GM12878 (cell line): ENCODE measurements around the gene SCD5. TPM values are rescaled to one million over a fixed set of nuclear protein-coding genes. Genes with fewer than 3 reads are reported as not detected.

ENCODE experiments used
- ATAC-seq: fragments of 200-7000 bp; cut with Tn5 transposase; 3 replicates; pipeline ENCODE4 v1.9.1; 2020; ENCODE audit warnings: mild to moderate bottlenecking, moderate library complexity
- BruUV-seq: library from RNA; stranded (reverse); fragments of 400-500 nt; replicated peaks from 2 replicates; lab custom pipeline; 2021; lab: Mats Ljungman, UMichigan
- CTCF ChIA-PET: fragments of 300-600 bp; sonication (Branson Sonifier 250); formaldehyde crosslinking; extraction: SDS; loops from one replicate; lab custom pipeline; 2021; ENCODE audit warnings: inconsistent platforms; lab: Yijun Ruan, JAX
- POLR2A ChIA-PET: fragments of 350-600 bp; formaldehyde crosslinking; extraction: SDS; loops from one replicate; lab custom pipeline; 2021; ENCODE audit warnings: inconsistent platforms; lab: Charles Lee
- RAD21 ChIA-PET: fragments of 300-600 bp; sonication (Branson Sonifier 250); formaldehyde crosslinking; loops from one replicate; lab custom pipeline; 2023; ENCODE audit warnings: antibody characterized with exemption; ENCODE audit not compliant: unreplicated experiment; lab: Charles Lee
- SMC1A ChIA-PET: fragments of 300-600 bp; sonication (Branson Sonifier 250); formaldehyde crosslinking; loops from one replicate; lab custom pipeline; 2023; ENCODE audit not compliant: unreplicated experiment, uncharacterized antibody; lab: Charles Lee
- DNase-seq: peaks from one replicate; pipeline ENCODE4 v3.0.0-alpha.2; 2011; ENCODE audit warnings: low read depth, low spot score
- FAIRE-seq: peaks from 3 replicates; lab custom pipeline; 2011; peaks lifted over from hg19 to GRCh38; lab: Jason Lieb, UNC
- H2AFZ ChIP-seq: 2 replicates; pipeline ENCODE4 v1.6.0; 2011; ENCODE audit warnings: low read depth, low read length, control low read depth; ENCODE audit not compliant: control insufficient read depth
- H3K27ac ChIP-seq: 2 replicates; pipeline ENCODE4 v1.5.1; 2011; ENCODE audit warnings: control low read depth; ENCODE audit not compliant: control insufficient read depth, insufficient read depth
- H3K27me3 ChIP-seq, 2 experiments: replicated peaks in 1 of 2; 2 replicates each; pipeline versions ENCODE4 v1.6.0 to v1.6.1; 2011; ENCODE audit warnings: low read length in 1 of 2; ENCODE audit not compliant: control insufficient read depth in 2 of 2, insufficient read depth in 2 of 2
- H3K36me3 ChIP-seq, 2 experiments: 2 replicates each; pipeline ENCODE4 v1.5.1; 2011; ENCODE audit warnings: low read length in 1 of 2; ENCODE audit not compliant: control insufficient read depth in 2 of 2, insufficient read depth in 2 of 2
- H3K4me1 ChIP-seq: 2 replicates; pipeline ENCODE4 v1.6.1; 2011; ENCODE audit warnings: mild to moderate bottlenecking, low read length, moderate library complexity, mixed read lengths; ENCODE audit not compliant: control insufficient read depth, insufficient read depth
- H3K4me2 ChIP-seq: 2 replicates; pipeline ENCODE4 v1.6.0; 2011; ENCODE audit warnings: control low read depth; ENCODE audit not compliant: control insufficient read depth, insufficient read depth
- H3K4me3 ChIP-seq: fragments of 200-600 bp; sonication (generic); 2 replicates; pipeline ENCODE4 v1.5.1; 2016
- H3K79me2 ChIP-seq: 2 replicates; pipeline ENCODE4 v1.6.0; 2011; ENCODE audit warnings: low read length; ENCODE audit not compliant: control insufficient read depth, insufficient read depth
- H3K9ac ChIP-seq: 2 replicates; pipeline ENCODE4 v1.8.0; 2011; ENCODE audit warnings: low read length, control low read depth, mixed read lengths; ENCODE audit not compliant: control insufficient read depth, insufficient read depth
- H3K9me3 ChIP-seq: replicated peaks from 3 replicates; pipeline ENCODE4 v1.5.1; 2011; ENCODE audit warnings: mild to moderate bottlenecking, low read length; ENCODE audit not compliant: control insufficient read depth, insufficient read depth
- H4K20me1 ChIP-seq: 2 replicates; pipeline ENCODE4 v1.6.0; 2011; ENCODE audit not compliant: control insufficient read depth, insufficient read depth
- ATF7 ChIP-seq: fragments of 450-650 bp; IDR thresholded peaks from 2 replicates; pipeline ENCODE4 v1.6.1; 2016; ENCODE audit warnings: low read depth, mild to moderate bottlenecking
- GATAD2B ChIP-seq: fragments of 450-650 bp; conservative IDR thresholded peaks from 2 replicates; pipeline ENCODE4 v1.6.1; 2017; ENCODE audit warnings: low read depth, mild to moderate bottlenecking, moderate library complexity
- KDM1A ChIP-seq: fragments of 200-600 bp; sonication (generic); IDR thresholded peaks from 2 replicates; pipeline ENCODE4 v1.6.1; 2016; ENCODE audit warnings: borderline replicate concordance
- MEF2B ChIP-seq: fragments of 450-650 bp; IDR thresholded peaks from 2 replicates; pipeline ENCODE4 v1.6.1; 2018; ENCODE audit warnings: mild to moderate bottlenecking, moderate library complexity; ENCODE audit not compliant: partially characterized antibody, poor library complexity, severe bottlenecking
- POLR2A ChIP-seq: IDR thresholded peaks from 2 replicates; pipeline ENCODE4 v1.6.1; 2011; ENCODE audit warnings: low read depth, mild to moderate bottlenecking, low read length
- RAD21 ChIP-seq: IDR thresholded peaks from 2 replicates; pipeline ENCODE4 v1.6.1; 2011; ENCODE audit warnings: mild to moderate bottlenecking, low read depth, low read length, moderate library complexity; ENCODE audit not compliant: insufficient read depth
- SPI1 ChIP-seq: IDR thresholded peaks from 2 replicates; pipeline ENCODE4 v1.6.1; 2011; ENCODE audit warnings: low read depth, mild to moderate bottlenecking, low read length, moderate library complexity, borderline replicate concordance; ENCODE audit not compliant: insufficient read depth
- SREBF2 ChIP-seq: IDR thresholded peaks from 2 replicates; pipeline ENCODE4 v1.6.1; 2012; ENCODE audit warnings: mild to moderate bottlenecking, low read length
- STAT1 ChIP-seq: fragments of 450-650 bp; conservative IDR thresholded peaks from 2 replicates; pipeline ENCODE4 v1.6.1; 2014; ENCODE audit warnings: antibody characterized with exemption, mild to moderate bottlenecking
- ZNF274 ChIP-seq: IDR thresholded peaks from one replicate; pipeline ENCODE4 v1.8.0; 2011; ENCODE audit not compliant: insufficient read length, insufficient read depth
- ZNF592 ChIP-seq: fragments of 450-650 bp; IDR thresholded peaks from 2 replicates; pipeline ENCODE4 v1.6.1; 2017; ENCODE audit warnings: mild to moderate bottlenecking, moderate library complexity
- WGBS: methylation state at CpG from one replicate; pipeline ENCODE4 v1.1.6; 2016; ENCODE audit warnings: low lambda C conversion rate; ENCODE audit not compliant: insufficient replicate concordance, insufficient coverage; ENCODE audit errors: missing lambda C conversion rate; 5-methylcytosine and 5-hydroxymethylcytosine counted together
- in situ Hi-C: fragments of 300-500 bp; cut with MboI; formaldehyde crosslinking; loops from 9 replicates; pipeline ENCODE4 v1.14.3; 2018; ENCODE audit warnings: mixed read lengths
- intact Hi-C: fragments of 100-400 bp; cut with micrococcal nuclease; formaldehyde crosslinking; loops from one replicate; pipeline ENCODE4 v1.14.2; 2022; ENCODE audit not compliant: unreplicated experiment
- polyA plus RNA-seq, 11 experiments: library from polyadenylated mRNA; depleted of rRNA in 4 of 11; unstranded in 6 of 11; stranded (reverse) in 5 of 11; fragments of >200 nt; fragmentation: Nextera tagmentation in 4 of 11; fragmentation: Illumina TruSeq in 1 of 11; extraction: Ambion mirVana in 4 of 11; extraction: Trizol in 1 of 11; gene quantifications; 1 replicate in 1 of 11; 2 replicates in 10 of 11; pipeline versions ENCODE4 v1.2.1 to v1.2.3, GENCODE V29; 2011 to 2016; ENCODE audit warnings: inconsistent platforms in 2 of 11, missing spikeins in 2 of 11, low read depth in 1 of 11
- total RNA-seq, 4 experiments: library from RNA; depleted of rRNA in 3 of 4; stranded (reverse); fragments of >200 nt in 3 of 4; fragmentation: Illumina TruSeq in 1 of 4; extraction: Trizol in 1 of 4; gene quantifications; 2 replicates each; pipeline versions ENCODE4 v1.2.1 to v1.2.3, GENCODE V29; 2013 to 2021
- TF ChIP-seq, protein P1 (sequence below): fragments of 450-650 bp; IDR thresholded peaks from 2 replicates; pipeline ENCODE4 v1.6.1; 2014; ENCODE audit warnings: mild to moderate bottlenecking

The SCD5 gene
- total and polyA plus RNA-seq, 10 of the 15 experiments (the other 5 are each of a cell fraction or from before 2014, with no cell fraction given) = 2.4 to 15.0 (median 4.2) TPM

DNA sequence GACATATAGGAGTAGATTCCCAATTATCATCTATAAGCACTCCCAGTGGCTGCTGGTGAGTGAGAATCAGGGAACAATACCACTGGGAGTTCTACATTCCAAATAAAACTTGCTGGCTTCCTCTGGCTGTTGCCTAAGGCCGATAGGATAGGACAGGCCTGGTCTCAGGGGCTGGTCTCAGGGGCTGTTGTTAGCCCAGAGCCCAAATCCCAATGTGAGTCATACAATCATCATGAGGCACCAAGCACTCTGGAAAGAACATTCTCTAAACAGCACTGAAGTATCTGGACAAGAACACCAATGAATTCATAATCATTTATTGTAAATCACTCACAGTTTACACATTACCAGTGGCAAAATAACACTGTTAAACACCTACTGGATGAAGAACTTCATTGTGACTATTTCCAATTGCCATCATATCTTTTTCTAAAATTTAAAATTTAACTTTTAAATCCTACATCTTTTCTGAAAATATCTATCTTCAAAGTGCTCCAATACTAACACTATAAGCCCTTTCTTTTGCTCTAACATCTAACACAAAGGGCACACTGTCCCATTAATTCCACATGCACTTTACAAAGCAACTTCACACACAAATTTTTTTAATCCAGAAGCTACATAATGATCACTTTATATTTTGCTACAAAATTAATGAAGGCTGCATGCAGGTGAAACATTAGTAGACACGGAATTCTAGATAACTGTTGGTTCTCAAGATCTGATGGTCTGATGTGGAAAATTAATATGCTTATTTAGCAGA, 169.2 kb downstream of the SCD5 start:
- no peak for FAIRE-seq

More for the DNA sequence above, 169.2 kb downstream of the SCD5 start:
- Histone ChIP-seq H2AFZ (no peak overlapping the region), H3K27me3 (no peaks in the 10 kb centered on the region), H3K36me3 (no peaks in the 10 kb centered on the region), H3K4me2 (no peak overlapping the region), H3K4me1 (no peaks in the 10 kb centered on the region), H3K4me3 (no peak overlapping the region), H3K9ac (no peak overlapping the region), H3K27ac (no peak overlapping the region), H3K79me2 (no peaks in the 10 kb centered on the region), H4K20me1 (no peaks in the 10 kb centered on the region), H3K9me3 (no peaks in the 10 kb centered on the region)
- ChIA-PET POLR2A (no interaction called here), RAD21 (no interaction called here), SMC1A (no interaction called here), CTCF (no interaction called here)
- DNase-seq (no peak), ATAC-seq (no peak)
- intact Hi-C loops (no loop called here), in situ Hi-C loops (no loop called here)
- no TSS peak for BruUV-seq
- 37% methylated on average over 2 of the region's 2 CpGs for WGBS
- TF ChIP-seq ATF7 = no peak
- no peak for TF ChIP-seq KDM1A
- TF ChIP-seq GATAD2B = no peak
- TF ChIP-seq, protein P1, sequence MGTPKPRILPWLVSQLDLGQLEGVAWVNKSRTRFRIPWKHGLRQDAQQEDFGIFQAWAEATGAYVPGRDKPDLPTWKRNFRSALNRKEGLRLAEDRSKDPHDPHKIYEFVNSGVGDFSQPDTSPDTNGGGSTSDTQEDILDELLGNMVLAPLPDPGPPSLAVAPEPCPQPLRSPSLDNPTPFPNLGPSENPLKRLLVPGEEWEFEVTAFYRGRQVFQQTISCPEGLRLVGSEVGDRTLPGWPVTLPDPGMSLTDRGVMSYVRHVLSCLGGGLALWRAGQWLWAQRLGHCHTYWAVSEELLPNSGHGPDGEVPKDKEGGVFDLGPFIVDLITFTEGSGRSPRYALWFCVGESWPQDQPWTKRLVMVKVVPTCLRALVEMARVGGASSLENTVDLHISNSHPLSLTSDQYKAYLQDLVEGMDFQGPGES = no peak
- TF ChIP-seq SREBF2 = no peak
- no peak for TF ChIP-seq MEF2B
- no peak for TF ChIP-seq ZNF592
- no peak for TF ChIP-seq RAD21
- no peak for TF ChIP-seq SPI1
- TF ChIP-seq ZNF274 = no peak
- TF ChIP-seq POLR2A = no peak
- TF ChIP-seq STAT1 = no peak
